NCI-H524 treated with DMSO at 0.1 percent for 48 hours (cell line): ENCODE data around the gene THNSL1.
"Not testable (repeated sequence)": the region's sequence is repeated elsewhere in the genome, so short reads cannot be mapped to it uniquely, and the experiment has no call there.

ENCODE experiments used
- DNase-seq: peaks from one replicate; lab custom pipeline; 2025; lab: John Stamatoyannopoulos, UW

The THNSL1 gene

GRCh38 chr10:25016376-25017153 is at the start of gene THNSL1:
TSS of gene THNSL1 (plus strand) at chr10:25016612. CDS start at chr10:25023224, 6,612 bp downstream.
- peak; percentile 60 for DNase-seq

GRCh38 chr10:24966962-24967481 is 49.4 kb upstream of the THNSL1 start:
- DNase-seq: no peak

GRCh38 chr10:24968349-24968748 is 48.1 kb upstream of the THNSL1 start:
- DNase-seq: no peak

- DNase-seq: not testable (repeated sequence)
Observed at GRCh38 chr10:24968951-24969350, 47.5 kb upstream of the THNSL1 start.

GRCh38 chr10:24969841-24970281 is 46.6 kb upstream of the THNSL1 start:
- DNase-seq: no peak

GRCh38 chr10:24971374-24971773 is 45.0 kb upstream of the THNSL1 start:
- DNase-seq: no peak

GRCh38 chr10:24973163-24973562 is 43.2 kb upstream of the THNSL1 start:
- DNase-seq: no peak

GRCh38 chr10:24974976-24975375 is 41.4 kb upstream of the THNSL1 start:
- no peak for DNase-seq

GRCh38 chr10:24979685-24980084 is 36.7 kb upstream of the THNSL1 start:
- no peak for DNase-seq

GRCh38 chr10:24981161-24981710 is 35.2 kb upstream of the THNSL1 start:
- DNase-seq: no peak

- no peak for DNase-seq
Observed at GRCh38 chr10:24982319-24983112, 33.9 kb upstream of the THNSL1 start.

- DNase-seq: no peak
Observed at GRCh38 chr10:24983130-24983529, 33.3 kb upstream of the THNSL1 start.

GRCh38 chr10:24983946-24984345 is 32.5 kb upstream of the THNSL1 start:
- no peak for DNase-seq

- no peak for DNase-seq
Observed at GRCh38 chr10:24984906-24985305, 31.5 kb upstream of the THNSL1 start.

GRCh38 chr10:24988831-24989640 is 27.4 kb upstream of the THNSL1 start:
- no peak for DNase-seq

GRCh38 chr10:24989867-24990266 is 26.5 kb upstream of the THNSL1 start:
- DNase-seq: no peak

- no peak for DNase-seq
Observed at GRCh38 chr10:24991298-24991697, 25.1 kb upstream of the THNSL1 start.

- DNase-seq: no peak
Observed at GRCh38 chr10:24992512-24993133, 23.8 kb upstream of the THNSL1 start.

GRCh38 chr10:24993237-24993958 is 23.0 kb upstream of the THNSL1 start:
- DNase-seq: no peak

- DNase-seq: no peak
Observed at GRCh38 chr10:24995072-24995471, 21.3 kb upstream of the THNSL1 start.

- no peak for DNase-seq
Observed at GRCh38 chr10:24998044-24998443, 18.4 kb upstream of the THNSL1 start.
